Common myeloid progenitor, CD34-positive (primary cell): ENCODE results near the gene LXN.

ENCODE experiments used
- CTCF ChIA-PET: fragments of 350-600 bp; sonication (Branson Sonifier 250); formaldehyde crosslinking; loops from one replicate; lab custom pipeline; 2021; ENCODE audit warnings: antibody characterized with exemption; lab: Charles Lee
- POLR2A ChIA-PET: fragments of 350-600 bp; sonication (Branson Sonifier 250); formaldehyde crosslinking; loops from one replicate; lab custom pipeline; 2021; ENCODE audit warnings: antibody characterized with exemption; lab: Charles Lee
- DNase-seq, 3 donors: peaks; one replicate each; pipeline versions ENCODE4 v3.0.0 to v3.0.0-alpha.2; 2013
- H3K27ac ChIP-seq, 2 experiments: 1 replicate in 1 of 2; 2 replicates in 1 of 2; pipeline ENCODE4 v1.7.0; 2013; ENCODE audit warnings: inconsistent platforms in 2 of 2, low read length in 2 of 2, mild to moderate bottlenecking in 2 of 2, low read depth in 1 of 2, moderate library complexity in 1 of 2; ENCODE audit not compliant: severe bottlenecking in 2 of 2, insufficient read depth in 1 of 2, poor library complexity in 1 of 2
- H3K27me3 ChIP-seq, 5 experiments: replicated peaks in 2 of 5; 1 replicate in 3 of 5; 2 replicates in 2 of 5; pipeline versions ENCODE4 v1.6.1 to v1.7.0; 2013; ENCODE audit warnings: low read length in 4 of 5, mild to moderate bottlenecking in 2 of 5, moderate library complexity in 2 of 5, inconsistent platforms in 1 of 5; ENCODE audit not compliant: insufficient read depth in 5 of 5, control insufficient read depth in 4 of 5
- H3K36me3 ChIP-seq, 4 experiments: 1 replicate in 2 of 4; 2 replicates in 2 of 4; pipeline versions ENCODE4 v1.6.1 to v1.7.0; 2013; ENCODE audit warnings: low read length in 3 of 4, control low read depth in 1 of 4, mild to moderate bottlenecking in 1 of 4; ENCODE audit not compliant: control insufficient read depth in 4 of 4, insufficient read depth in 4 of 4
- H3K4me1 ChIP-seq, 4 experiments: 1 replicate in 3 of 4; 2 replicates in 1 of 4; pipeline versions ENCODE4 v1.6.1 to v1.7.1; 2013; ENCODE audit warnings: low read length in 3 of 4, mild to moderate bottlenecking in 3 of 4, control low read depth in 1 of 4, inconsistent platforms in 1 of 4, moderate library complexity in 1 of 4; ENCODE audit not compliant: control insufficient read depth in 4 of 4, insufficient read depth in 4 of 4; ENCODE audit errors: control extremely low read depth in 1 of 4
- H3K4me3 ChIP-seq, 7 experiments: 1 replicate in 4 of 7; 2 replicates in 3 of 7; pipeline versions ENCODE4 v1.5.1 to v1.7.0; 2013; ENCODE audit warnings: mild to moderate bottlenecking in 7 of 7, low read length in 6 of 7, moderate library complexity in 6 of 7, inconsistent platforms in 2 of 7, low read depth in 2 of 7, control low read depth in 1 of 7; ENCODE audit not compliant: insufficient read depth in 4 of 7, control insufficient read depth in 1 of 7; ENCODE audit errors: extremely low read depth in 1 of 7
- H3K9me3 ChIP-seq, 5 experiments: 1 replicate in 4 of 5; 2 replicates in 1 of 5; pipeline versions ENCODE4 v1.6.1 to v1.7.1; 2013; ENCODE audit warnings: low read length in 4 of 5, mild to moderate bottlenecking in 2 of 5, inconsistent platforms in 1 of 5, low read depth in 1 of 5, moderate library complexity in 1 of 5; ENCODE audit not compliant: control insufficient read depth in 4 of 5, insufficient read depth in 2 of 5; ENCODE audit errors: control extremely low read depth in 1 of 5
- WGBS: methylation state at CpG from one replicate; pipeline ENCODE4 v1.1.5; 2013; ENCODE audit not compliant: insufficient coverage; 5-methylcytosine and 5-hydroxymethylcytosine counted together

Gene LXN

DNA sequence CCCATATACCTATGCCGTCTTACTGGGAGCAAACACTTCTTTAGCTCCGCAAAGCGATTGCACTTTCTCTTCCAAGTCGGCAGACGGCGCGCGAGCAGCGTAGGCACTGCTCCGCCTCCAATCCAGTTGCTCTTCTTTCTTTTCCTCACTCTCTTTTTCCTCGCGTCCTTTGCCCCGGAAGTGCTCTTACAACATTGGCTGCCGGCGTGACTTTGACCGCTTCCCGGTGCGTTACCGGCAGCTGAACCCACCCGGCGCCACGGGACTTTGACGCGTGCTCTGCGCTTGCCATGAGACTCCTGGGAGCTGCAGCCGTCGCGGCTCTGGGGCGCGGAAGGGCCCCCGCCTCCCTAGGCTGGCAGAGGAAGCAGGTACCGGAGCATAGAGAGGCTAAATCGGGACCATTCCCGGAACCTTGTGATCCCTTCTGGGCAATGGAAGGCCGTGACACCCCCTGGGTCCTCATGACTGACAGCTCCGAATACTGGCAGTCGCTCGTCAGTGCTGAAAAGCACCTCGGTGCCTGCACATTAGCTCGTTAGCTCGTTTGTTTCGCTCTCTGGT, 28.0 kb downstream of the LXN start, which contains the start of gene GFM1:
TSS of gene GFM1 (plus strand) at position 183 of the 564 bp plus-strand sequence. CDS start at position 291, 108 bp downstream.
- Histone ChIP-seq H3K9me3 (no peaks in the 10 kb centered on the region), H3K36me3 (peaks cover 0 to 25% (median 9%) of the 10 kb centered on the region in 4 experiments), H3K27ac (peak within 1 kb of the TSS; percentile 77 to 88), H3K27me3 (no peaks in the 10 kb centered on the region), H3K4me1 (peaks cover 0 to 12% (median 7%) of the 10 kb centered on the region in 4 experiments), H3K4me3 (peak within 1 kb of the TSS; percentile 50 to 99 (median 89))
- WGBS: 0% methylated on average over 32 of the region's 42 CpGs
- ChIA-PET POLR2A (interaction anchor here (0.7 to 1.7 kb wide), 3 partner anchors 15 to 1956 kb away, joined by 6 to 10 read pairs (median 7); partner anchors contain the start of gene MLF1), CTCF (interaction anchor here (0.8 to 4.3 kb wide), 20 partner anchors 10 to 616 kb away, joined by 3 to 51 read pairs (median 4); partner anchors contain the start of gene LXN)
- peak; percentile 97 to 98 (median 97) for DNase-seq

DNA sequence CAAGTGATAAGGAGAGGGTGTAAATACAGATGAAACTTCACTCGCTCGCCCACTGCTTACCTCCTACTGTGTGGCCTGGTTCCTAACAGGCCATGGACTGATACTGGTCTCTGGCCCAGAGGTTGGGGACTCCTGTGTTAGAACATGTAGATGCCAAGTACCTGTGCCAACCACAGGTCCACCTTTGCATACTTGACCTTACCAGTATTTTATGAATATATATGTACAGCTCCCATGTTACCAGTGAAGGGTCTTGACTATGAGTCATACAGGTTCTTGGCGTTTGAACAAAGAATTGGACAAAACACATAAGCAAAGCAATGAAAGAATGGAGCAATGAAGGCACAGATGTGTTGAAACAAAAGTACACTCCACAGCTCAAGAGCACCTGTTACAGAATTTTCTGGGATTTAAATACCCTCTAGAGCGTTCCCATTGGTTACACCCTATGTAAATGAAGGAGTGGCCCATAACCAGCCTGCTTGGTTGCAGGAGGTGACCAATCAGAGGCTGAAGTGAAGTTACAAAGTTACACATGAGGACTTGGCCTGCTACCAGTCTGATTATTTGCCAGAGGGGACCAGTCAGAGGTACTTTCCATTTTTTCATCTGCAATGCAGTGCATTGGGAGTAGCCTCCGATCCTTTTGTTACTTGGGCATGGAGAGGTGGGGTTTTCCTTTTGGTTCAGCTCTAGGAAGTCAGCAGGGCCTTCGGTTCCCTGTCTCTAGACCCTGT, 29.8 kb downstream of the LXN start:
- DNase-seq: no peak
- H3K36me3 ChIP-seq: peaks cover 0 to 12% (median 5%) of the 10 kb centered on the region in 4 experiments
- H3K9me3 ChIP-seq: no peaks in the 10 kb centered on the region
- H3K4me1 ChIP-seq: peaks cover 0 to 12% (median 7%) of the 10 kb centered on the region in 4 experiments
- H3K27ac ChIP-seq: no peak overlapping the region
- ChIA-PET CTCF (interaction anchor here (0.7 to 4.3 kb wide), 9 partner anchors 10 to 109 kb away, joined by 3 to 51 read pairs (median 4); partner anchors contain the start of gene MLF1), POLR2A (interaction anchor here (0.6 kb wide), 1 partner anchor 349 kb away, joined by 3 read pairs; no protein-coding TSS in a partner anchor)
- H3K27me3 ChIP-seq: no peaks in the 10 kb centered on the region
- WGBS: 100% methylated on average over 4 of the region's 6 CpGs
- no peak overlapping the region for H3K4me3 ChIP-seq

DNA sequence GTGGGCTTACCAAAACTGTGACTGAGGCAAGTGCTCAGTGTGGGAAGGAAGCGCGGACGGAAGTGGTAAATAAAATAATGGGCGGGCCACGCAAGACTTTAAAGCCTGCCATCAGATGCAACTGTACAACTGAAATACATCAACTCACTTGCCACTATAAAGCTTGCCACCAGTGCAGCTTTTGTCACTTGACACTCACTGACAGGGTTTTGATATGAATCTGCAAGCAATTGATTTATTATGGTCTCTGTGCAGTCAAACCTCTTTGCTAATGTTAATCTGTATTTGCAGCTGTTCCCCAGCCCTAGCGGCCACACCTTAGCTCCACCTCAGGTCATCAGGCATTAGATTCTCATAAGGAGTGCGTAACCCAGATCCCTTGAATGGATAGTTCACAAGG, 30.4 kb downstream of the LXN start:
- WGBS: 94% methylated on average over 5 of the region's 7 CpGs
- ChIA-PET POLR2A (no interaction called here), CTCF (interaction anchor here (1.0 to 1.5 kb wide), 6 partner anchors 10 to 103 kb away, joined by 3 to 6 read pairs (median 4); partner anchors contain the start of gene MLF1)
- Histone ChIP-seq H3K27ac (no peak overlapping the region), H3K27me3 (no peaks in the 10 kb centered on the region), H3K4me1 (peaks cover 0 to 12% (median 7%) of the 10 kb centered on the region in 4 experiments), H3K9me3 (no peaks in the 10 kb centered on the region), H3K36me3 (peaks cover 0 to 12% (median 4%) of the 10 kb centered on the region in 4 experiments), H3K4me3 (no peak overlapping the region)
- DNase-seq: peak in 1 of 3 donors; percentile 15

DNA sequence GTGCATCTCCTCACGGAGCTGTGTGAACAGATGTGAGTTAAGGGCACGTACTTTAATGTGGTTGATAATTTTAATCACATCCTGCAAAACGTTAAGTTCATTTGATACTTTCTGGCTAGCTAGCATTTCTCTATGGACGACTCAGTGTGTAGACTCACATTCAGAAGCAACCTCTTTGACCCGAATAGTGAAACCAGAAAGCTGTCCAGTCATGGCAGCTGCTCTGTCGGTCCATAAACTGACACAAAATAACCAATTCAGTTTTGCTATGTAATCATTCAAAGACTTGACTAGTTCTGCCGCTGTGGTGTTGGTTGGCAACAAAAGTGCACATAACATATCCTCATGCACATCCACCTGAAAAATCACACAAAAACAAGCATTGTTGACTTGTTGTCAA, 31.8 kb downstream of the LXN start:
- no peak for DNase-seq
- H3K9me3 ChIP-seq: no peaks in the 10 kb centered on the region
- H3K36me3 ChIP-seq: no peaks in the 10 kb centered on the region
- H3K4me3 ChIP-seq: no peak overlapping the region
- no peak overlapping the region for H3K27ac ChIP-seq
- no peaks in the 10 kb centered on the region for H3K27me3 ChIP-seq
- H3K4me1 ChIP-seq: peaks cover 0 to 11% (median 5%) of the 10 kb centered on the region in 4 experiments
- CTCF ChIA-PET: interaction anchor here (1.3 kb wide), 1 partner anchor 107 kb away, joined by 3 read pairs; no protein-coding TSS in a partner anchor
- 88% methylated on average over 7 of the region's 7 CpGs for WGBS
- POLR2A ChIA-PET: no interaction called here

DNA sequence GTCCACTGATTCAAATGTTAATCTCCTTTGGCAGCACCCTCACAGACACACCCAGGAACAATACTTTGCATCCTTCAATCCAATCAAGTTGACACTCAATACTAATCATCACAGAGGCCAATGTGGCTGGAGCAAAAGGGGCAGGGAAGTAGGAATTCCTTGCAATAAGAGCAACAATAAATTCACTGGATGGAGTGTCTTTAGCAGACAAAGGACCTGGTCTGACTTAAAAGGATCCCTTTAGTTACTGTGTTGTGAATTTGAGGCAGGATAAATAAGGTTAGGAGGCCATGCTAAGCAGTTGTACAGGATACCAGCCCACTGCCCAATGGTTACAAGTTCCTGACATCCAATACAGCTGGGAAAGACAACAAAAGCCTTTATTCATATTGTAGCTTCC, 40.5 kb downstream of the LXN start:
- ChIA-PET CTCF (interaction anchor here (0.9 kb wide), 1 partner anchor 10 kb away, joined by 4 read pairs; no protein-coding TSS in a partner anchor), POLR2A (no interaction called here)
- no peaks in the 10 kb centered on the region for H3K9me3 ChIP-seq
- no peak for DNase-seq
- no peaks in the 10 kb centered on the region for H3K36me3 ChIP-seq
- no peak overlapping the region for H3K27ac ChIP-seq
- no peak overlapping the region for H3K4me3 ChIP-seq
- H3K4me1 ChIP-seq: no peaks in the 10 kb centered on the region
- no peaks in the 10 kb centered on the region for H3K27me3 ChIP-seq

GRCh38 chr3:158625881-158626280, 46.6 kb downstream of the LXN start:
- no peak overlapping the region for H3K27ac ChIP-seq
- WGBS: no CpG with 5 or more reads among the region's 1 CpG
- ChIA-PET POLR2A (no interaction called here), CTCF (no interaction called here)
- no peak for DNase-seq
- peaks cover 0 to 7% (median 4%) of the 10 kb centered on the region in 5 experiments for H3K9me3 ChIP-seq
- peaks cover 0 to 2% (median 0%) of the 10 kb centered on the region in 5 experiments for H3K27me3 ChIP-seq
- H3K36me3 ChIP-seq: no peaks in the 10 kb centered on the region
- no peaks in the 10 kb centered on the region for H3K4me1 ChIP-seq
- no peak overlapping the region for H3K4me3 ChIP-seq
